ENCODE results near the gene BCAS1. TPM values are rescaled to one million over a fixed set of nuclear protein-coding genes. Genes with fewer than 3 reads are reported as not detected.

The BCAS1 gene
- total RNA-seq, 1 experiment from 2014 or later = 0.17 TPM

DNA sequence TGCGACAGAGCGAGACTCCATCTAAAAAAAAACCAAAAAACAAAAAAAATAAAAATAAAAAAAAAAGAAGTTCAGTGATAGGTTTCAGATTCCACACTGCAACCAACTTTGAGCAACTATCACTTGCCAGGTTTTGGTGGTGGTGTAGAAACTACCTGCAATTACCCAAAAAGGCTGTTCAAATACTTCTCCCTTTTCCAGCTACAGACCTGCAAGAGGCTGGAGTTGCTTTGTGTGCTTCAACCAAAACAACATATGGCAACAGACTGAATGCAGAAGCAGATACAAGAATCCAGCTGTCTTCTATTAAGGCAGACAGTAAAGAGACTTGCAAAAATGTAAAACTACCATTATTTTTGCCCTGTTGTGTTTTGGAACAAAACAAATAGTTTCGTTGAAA is 9.3 kb upstream of the BCAS1 start:
- no peaks in the 10 kb centered on the region for H3K9me2 ChIP-seq (ENCODE audit: insufficient read depth)
- TF ChIP-seq, protein P1, sequence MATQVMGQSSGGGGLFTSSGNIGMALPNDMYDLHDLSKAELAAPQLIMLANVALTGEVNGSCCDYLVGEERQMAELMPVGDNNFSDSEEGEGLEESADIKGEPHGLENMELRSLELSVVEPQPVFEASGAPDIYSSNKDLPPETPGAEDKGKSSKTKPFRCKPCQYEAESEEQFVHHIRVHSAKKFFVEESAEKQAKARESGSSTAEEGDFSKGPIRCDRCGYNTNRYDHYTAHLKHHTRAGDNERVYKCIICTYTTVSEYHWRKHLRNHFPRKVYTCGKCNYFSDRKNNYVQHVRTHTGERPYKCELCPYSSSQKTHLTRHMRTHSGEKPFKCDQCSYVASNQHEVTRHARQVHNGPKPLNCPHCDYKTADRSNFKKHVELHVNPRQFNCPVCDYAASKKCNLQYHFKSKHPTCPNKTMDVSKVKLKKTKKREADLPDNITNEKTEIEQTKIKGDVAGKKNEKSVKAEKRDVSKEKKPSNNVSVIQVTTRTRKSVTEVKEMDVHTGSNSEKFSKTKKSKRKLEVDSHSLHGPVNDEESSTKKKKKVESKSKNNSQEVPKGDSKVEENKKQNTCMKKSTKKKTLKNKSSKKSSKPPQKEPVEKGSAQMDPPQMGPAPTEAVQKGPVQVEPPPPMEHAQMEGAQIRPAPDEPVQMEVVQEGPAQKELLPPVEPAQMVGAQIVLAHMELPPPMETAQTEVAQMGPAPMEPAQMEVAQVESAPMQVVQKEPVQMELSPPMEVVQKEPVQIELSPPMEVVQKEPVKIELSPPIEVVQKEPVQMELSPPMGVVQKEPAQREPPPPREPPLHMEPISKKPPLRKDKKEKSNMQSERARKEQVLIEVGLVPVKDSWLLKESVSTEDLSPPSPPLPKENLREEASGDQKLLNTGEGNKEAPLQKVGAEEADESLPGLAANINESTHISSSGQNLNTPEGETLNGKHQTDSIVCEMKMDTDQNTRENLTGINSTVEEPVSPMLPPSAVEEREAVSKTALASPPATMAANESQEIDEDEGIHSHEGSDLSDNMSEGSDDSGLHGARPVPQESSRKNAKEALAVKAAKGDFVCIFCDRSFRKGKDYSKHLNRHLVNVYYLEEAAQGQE (IDR thresholded peaks at IDR 0.05; ENCODE audit: low read depth) = no peak
- TF ChIP-seq EZH2 (IDR thresholded peaks at IDR 0.05) = no peak
- TF ChIP-seq RAD21 (IDR thresholded peaks at IDR 0.05; ENCODE audit: low read depth) = no peak
- no peak for TF ChIP-seq POLR2AphosphoS5 (IDR thresholded peaks at IDR 0.05; ENCODE audit: low read depth, low read length)
- TF ChIP-seq SP1 (IDR thresholded peaks at IDR 0.05; ENCODE audit: low read depth) = no peak
- TF ChIP-seq ZNF274 (IDR thresholded peaks at IDR 0.05; ENCODE audit: low read depth, low read length) = no peak
- TF ChIP-seq ELF1 (IDR thresholded peaks at IDR 0.05; ENCODE audit: borderline replicate concordance, low read depth) = no peak
- TF ChIP-seq YY1 (IDR thresholded peaks at IDR 0.05; ENCODE audit: extremely low read depth, insufficient replicate concordance, low read depth, low read length) = no peak
- TF ChIP-seq, protein P2, sequence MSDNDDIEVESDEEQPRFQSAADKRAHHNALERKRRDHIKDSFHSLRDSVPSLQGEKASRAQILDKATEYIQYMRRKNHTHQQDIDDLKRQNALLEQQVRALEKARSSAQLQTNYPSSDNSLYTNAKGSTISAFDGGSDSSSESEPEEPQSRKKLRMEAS (IDR thresholded peaks at IDR 0.05) = no peak
- TF ChIP-seq TCF7L2 (IDR thresholded peaks at IDR 0.05; ENCODE audit: borderline replicate concordance, extremely low read depth, insufficient read depth, insufficient read length) = no peak
- no peak for TF ChIP-seq ZFX (IDR thresholded peaks at IDR 0.05)
- no peak for TF ChIP-seq CEBPB (IDR thresholded peaks at IDR 0.05; ENCODE audit: low read depth)
- TF ChIP-seq SIN3A (IDR thresholded peaks at IDR 0.05; ENCODE audit: low read depth) = no peak
- TF ChIP-seq, protein P3, sequence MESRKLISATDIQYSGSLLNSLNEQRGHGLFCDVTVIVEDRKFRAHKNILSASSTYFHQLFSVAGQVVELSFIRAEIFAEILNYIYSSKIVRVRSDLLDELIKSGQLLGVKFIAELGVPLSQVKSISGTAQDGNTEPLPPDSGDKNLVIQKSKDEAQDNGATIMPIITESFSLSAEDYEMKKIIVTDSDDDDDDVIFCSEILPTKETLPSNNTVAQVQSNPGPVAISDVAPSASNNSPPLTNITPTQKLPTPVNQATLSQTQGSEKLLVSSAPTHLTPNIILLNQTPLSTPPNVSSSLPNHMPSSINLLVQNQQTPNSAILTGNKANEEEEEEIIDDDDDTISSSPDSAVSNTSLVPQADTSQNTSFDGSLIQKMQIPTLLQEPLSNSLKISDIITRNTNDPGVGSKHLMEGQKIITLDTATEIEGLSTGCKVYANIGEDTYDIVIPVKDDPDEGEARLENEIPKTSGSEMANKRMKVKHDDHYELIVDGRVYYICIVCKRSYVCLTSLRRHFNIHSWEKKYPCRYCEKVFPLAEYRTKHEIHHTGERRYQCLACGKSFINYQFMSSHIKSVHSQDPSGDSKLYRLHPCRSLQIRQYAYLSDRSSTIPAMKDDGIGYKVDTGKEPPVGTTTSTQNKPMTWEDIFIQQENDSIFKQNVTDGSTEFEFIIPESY (IDR thresholded peaks at IDR 0.05; ENCODE audit: extremely low read depth, insufficient replicate concordance, low read length) = no peak
- TF ChIP-seq EGR1 (IDR thresholded peaks at IDR 0.05; ENCODE audit: low read depth) = no peak
- TF ChIP-seq FOSL1 (IDR thresholded peaks at IDR 0.05; ENCODE audit: low read depth) = no peak
- TF ChIP-seq CBX3 (IDR thresholded peaks at IDR 0.05; ENCODE audit: low read depth) = no peak
- TF ChIP-seq SRF (IDR thresholded peaks at IDR 0.05; ENCODE audit: low read depth) = no peak
- no peaks in the 10 kb centered on the region for H3K27me3 ChIP-seq (ENCODE audit: insufficient read depth, low read length)
- RAD21 ChIA-PET (ENCODE audit: low non-redundant PET in 1 of 2, low total read pairs in 2 of 2, uncharacterized antibody in 2 of 2, unreplicated experiment in 2 of 2) = no interaction called here
- H2AFZ ChIP-seq (ENCODE audit: low read depth, low read length, poor library complexity, severe bottlenecking) = no peak overlapping the region
- intact Hi-C loops (cut with micrococcal nuclease) = no loop called here
- POLR2A ChIA-PET = no interaction called here
- no peaks in the 10 kb centered on the region for H4K20me1 ChIP-seq (ENCODE audit: insufficient read depth)
- H3K27ac ChIP-seq (ENCODE audit: low read depth, low read length) = no peak overlapping the region
- H3K4me2 ChIP-seq (ENCODE audit: low read length) = no peak overlapping the region
- CTCF ChIA-PET = no interaction called here
- no TSS peak for BruUV-seq (replicated peaks)
- no peak for ATAC-seq
- no peak overlapping the region for H3K4me3 ChIP-seq (replicated peaks in 1 of 2; ENCODE audit: low read depth in 1 of 2, low read length in 2 of 2)
- no peaks in the 10 kb centered on the region for H3K4me1 ChIP-seq (ENCODE audit: control insufficient read depth in 1 of 2, insufficient read depth in 2 of 2, low read length in 2 of 2)
- no peaks in the 10 kb centered on the region for H3K36me3 ChIP-seq (ENCODE audit: control insufficient read depth in 1 of 2, insufficient read depth in 2 of 2, low read length in 2 of 2)
- DNase-seq (ENCODE audit: low read depth, low spot score) = no peak
- no peaks in the 10 kb centered on the region for H3K9me3 ChIP-seq (ENCODE audit: control insufficient read depth in 1 of 2, insufficient read depth in 1 of 2, low read depth in 1 of 2, low read length in 2 of 2)
- H3K9ac ChIP-seq (ENCODE audit: low read length) = no peak overlapping the region
- H3K79me2 ChIP-seq (ENCODE audit: insufficient read depth, low read length) = no peaks in the 10 kb centered on the region
